KOPT-K1 (cell line): ENCODE measurements around the gene ABI3BP.

Experiments used
- H3K27ac ChIP-seq: fragments of 200-600 bp; sonication (generic); 2 replicates; pipeline ENCODE4 v1.5.1; 2016; ENCODE audit warnings: antibody characterized with exemption, mild to moderate bottlenecking, low read depth, low read length; ENCODE audit not compliant: poor library complexity, severe bottlenecking
- H3K36me3 ChIP-seq: fragments of 200-600 bp; sonication (generic); 2 replicates; pipeline ENCODE4 v1.5.1; 2017; ENCODE audit warnings: antibody characterized with exemption, mild to moderate bottlenecking, low read length, moderate library complexity; ENCODE audit not compliant: insufficient read depth
- H3K9me3 ChIP-seq: fragments of 200-600 bp; sonication (generic); 2 replicates; pipeline ENCODE4 v1.5.1; 2017; ENCODE audit warnings: antibody characterized with exemption, low read length, mild to moderate bottlenecking; ENCODE audit not compliant: insufficient read depth, poor library complexity, severe bottlenecking

Gene ABI3BP

DNA sequence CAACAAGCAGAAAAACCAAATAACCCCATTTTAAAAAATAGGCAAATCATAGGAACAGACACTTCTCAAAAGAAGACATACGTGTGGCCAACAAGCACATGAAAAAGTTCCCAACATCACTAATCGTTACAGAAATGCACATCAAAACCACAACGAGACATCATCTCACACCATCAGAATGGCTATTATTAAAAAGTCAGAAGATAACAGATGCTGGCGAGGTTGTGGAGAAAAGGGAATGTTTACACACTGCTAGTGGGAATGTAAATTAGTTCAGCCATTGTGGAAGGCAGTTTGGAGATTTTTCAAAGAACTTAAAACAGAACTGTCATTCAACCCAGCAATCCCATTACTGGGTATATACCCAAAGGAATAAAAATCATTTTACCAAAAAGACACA is 60.7 kb downstream of the ABI3BP start:
- H3K9me3 ChIP-seq: no peaks in the 10 kb centered on the region
- H3K36me3 ChIP-seq: no peaks in the 10 kb centered on the region
- H3K27ac ChIP-seq: no peak overlapping the region

- Histone ChIP-seq H3K27ac (no peak overlapping the region), H3K36me3 (no peaks in the 10 kb centered on the region), H3K9me3 (no peaks in the 10 kb centered on the region)
Measured at GRCh38 chr3:100928638-100929428, 64.4 kb downstream of the ABI3BP start.

- Histone ChIP-seq H3K9me3 (no peaks in the 10 kb centered on the region), H3K27ac (no peak overlapping the region), H3K36me3 (no peaks in the 10 kb centered on the region)
Measured at GRCh38 chr3:100927775-100928174, 65.4 kb downstream of the ABI3BP start.

GRCh38 chr3:100915706-100916495 is 77.3 kb downstream of the ABI3BP start:
- Histone ChIP-seq H3K36me3 (no peaks in the 10 kb centered on the region), H3K27ac (no peak overlapping the region), H3K9me3 (no peaks in the 10 kb centered on the region)

GRCh38 chr3:100913870-100914648 is 79.2 kb downstream of the ABI3BP start:
- H3K27ac ChIP-seq: no peak overlapping the region
- no peaks in the 10 kb centered on the region for H3K9me3 ChIP-seq

GRCh38 chr3:100912976-100913545 is 80.2 kb downstream of the ABI3BP start:
- H3K9me3 ChIP-seq: no peaks in the 10 kb centered on the region
- no peak overlapping the region for H3K27ac ChIP-seq
- no peaks in the 10 kb centered on the region for H3K36me3 ChIP-seq

More at GRCh38 chr3:100913870-100914648, 79.2 kb downstream of the ABI3BP start:
- no peaks in the 10 kb centered on the region for H3K36me3 ChIP-seq

GRCh38 chr3:100912571-100912970 is 80.7 kb downstream of the ABI3BP start:
- no peak overlapping the region for H3K27ac ChIP-seq

DNA sequence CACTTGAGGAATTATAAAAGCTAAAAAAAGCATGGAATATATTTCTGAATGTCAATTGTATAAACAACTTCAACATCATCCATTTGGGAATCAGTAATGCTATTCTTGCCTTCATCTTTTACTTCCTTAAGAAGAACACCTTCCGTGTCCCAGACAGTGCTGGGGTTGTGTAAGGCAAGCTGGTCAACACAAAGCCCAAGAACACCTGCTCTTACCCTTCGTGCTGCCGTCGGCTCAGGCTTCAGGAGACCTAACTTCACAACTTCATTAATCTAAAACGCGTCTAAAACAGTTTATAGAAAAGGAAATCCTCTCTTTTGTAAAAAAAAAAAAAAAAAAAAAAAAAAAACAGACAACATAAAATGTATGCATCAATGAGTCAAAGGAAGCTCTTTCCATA is 81.3 kb downstream of the ABI3BP start:
- Histone ChIP-seq H3K27ac (no peak overlapping the region), H3K9me3 (no peaks in the 10 kb centered on the region)

More at GRCh38 chr3:100912571-100912970, 80.7 kb downstream of the ABI3BP start:
- no peaks in the 10 kb centered on the region for H3K36me3 ChIP-seq
- H3K9me3 ChIP-seq: no peaks in the 10 kb centered on the region

GRCh38 chr3:100910986-100911385 is 82.2 kb downstream of the ABI3BP start:
- H3K36me3 ChIP-seq: no peaks in the 10 kb centered on the region
- no peaks in the 10 kb centered on the region for H3K9me3 ChIP-seq
- H3K27ac ChIP-seq: no peak overlapping the region

More for the DNA sequence above, 81.3 kb downstream of the ABI3BP start:
- H3K36me3 ChIP-seq: no peaks in the 10 kb centered on the region

- Histone ChIP-seq H3K36me3 (no peaks in the 10 kb centered on the region), H3K27ac (no peak overlapping the region), H3K9me3 (no peaks in the 10 kb centered on the region)
Measured at GRCh38 chr3:100902572-100902971, 90.6 kb downstream of the ABI3BP start.

- no peak overlapping the region for H3K27ac ChIP-seq
- H3K9me3 ChIP-seq: no peaks in the 10 kb centered on the region
- H3K36me3 ChIP-seq: no peaks in the 10 kb centered on the region
Measured at GRCh38 chr3:100900671-100901335, 92.4 kb downstream of the ABI3BP start.

DNA sequence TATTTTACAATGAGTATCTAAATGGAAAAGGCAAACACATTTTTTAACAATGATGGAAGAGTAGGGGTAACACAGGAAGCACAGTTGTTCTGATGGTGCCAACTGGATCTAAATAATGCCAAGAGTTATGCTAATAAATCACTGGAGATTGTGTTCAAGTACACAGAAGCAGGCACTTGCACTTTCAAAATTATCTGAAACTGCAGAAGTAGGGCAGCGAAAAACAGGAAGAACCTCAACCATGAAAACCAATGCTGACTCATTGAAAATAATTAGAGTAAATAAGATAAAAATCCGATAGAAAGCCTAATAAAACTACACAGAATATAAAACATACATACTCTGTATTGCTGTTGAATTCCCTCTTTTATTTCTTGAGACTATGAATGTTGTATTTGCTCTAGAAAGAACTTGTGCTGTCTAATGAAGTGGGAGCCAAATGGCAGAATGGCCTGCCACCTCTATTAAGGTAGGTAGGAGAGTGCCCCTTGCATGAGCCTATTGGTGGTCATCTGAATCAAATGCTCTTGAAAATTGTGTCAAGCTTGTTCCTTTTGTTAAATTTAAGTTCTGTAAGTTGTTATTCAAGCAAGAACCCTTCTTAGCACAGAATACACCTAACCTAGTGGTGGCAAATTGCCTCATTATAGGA is 93.7 kb downstream of the ABI3BP start:
- no peak overlapping the region for H3K27ac ChIP-seq

GRCh38 chr3:100898681-100899080 is 94.5 kb downstream of the ABI3BP start:
- H3K27ac ChIP-seq: no peak overlapping the region
- H3K36me3 ChIP-seq: no peaks in the 10 kb centered on the region
- no peaks in the 10 kb centered on the region for H3K9me3 ChIP-seq

More for the DNA sequence above, 93.7 kb downstream of the ABI3BP start:
- Histone ChIP-seq H3K36me3 (no peaks in the 10 kb centered on the region), H3K9me3 (no peaks in the 10 kb centered on the region)

- Histone ChIP-seq H3K27ac (no peak overlapping the region), H3K9me3 (no peaks in the 10 kb centered on the region), H3K36me3 (no peaks in the 10 kb centered on the region)
Measured at GRCh38 chr3:100896994-100897393, 96.2 kb downstream of the ABI3BP start.
